Ishikawa (cell line): ENCODE results near the gene DCAF17.

Experiments used
- CEBPB ChIP-seq: IDR thresholded peaks from 2 replicates; pipeline ENCODE4 v1.6.1; 2012
- CREB1 ChIP-seq: IDR thresholded peaks from 2 replicates; pipeline ENCODE4 v1.6.1; 2012; ENCODE audit warnings: low read depth
- EGR1 ChIP-seq: IDR thresholded peaks from 2 replicates; pipeline ENCODE4 v1.6.1; 2012
- EP300 ChIP-seq: IDR thresholded peaks from 2 replicates; pipeline ENCODE4 v1.6.1; 2012; ENCODE audit warnings: borderline replicate concordance
- MAX ChIP-seq: IDR thresholded peaks from 2 replicates; pipeline ENCODE4 v1.6.1; 2012
- NFIC ChIP-seq: IDR thresholded peaks from 2 replicates; pipeline ENCODE4 v1.6.1; 2012
- RAD21 ChIP-seq: IDR thresholded peaks from 2 replicates; pipeline ENCODE4 v1.6.1; 2012; ENCODE audit warnings: low read depth
- REST ChIP-seq: IDR thresholded peaks from 2 replicates; pipeline ENCODE4 v1.6.1; 2012; ENCODE audit warnings: low read depth, mild to moderate bottlenecking
- TAF1 ChIP-seq: IDR thresholded peaks from 2 replicates; pipeline ENCODE4 v1.6.1; 2012; ENCODE audit warnings: low read depth, mild to moderate bottlenecking

- TF ChIP-seq NFIC (no peak), EP300 (no peak), REST (no peak), CEBPB (no peak), TAF1 (no peak), EGR1 (no peak), CREB1 (no peak), RAD21 (no peak), MAX (no peak)
Observed at GRCh38 chr2:171411791-171412483, 22.1 kb upstream of the DCAF17 start.
